NCI-H526 treated with DMSO at 0.1 percent for 48 hours (cell line): ENCODE measurements around the gene MICB.
A peak's percentile ranks its signal among the peaks of the same experiment; 100 is the strongest.
"Not testable (repeated sequence)": the region's sequence is repeated elsewhere in the genome, so short reads cannot be mapped to it uniquely, and the experiment has no call there.

ENCODE experiments used
- DNase-seq: peaks from one replicate; lab custom pipeline; 2025; lab: John Stamatoyannopoulos, UW

The MICB gene

DNA sequence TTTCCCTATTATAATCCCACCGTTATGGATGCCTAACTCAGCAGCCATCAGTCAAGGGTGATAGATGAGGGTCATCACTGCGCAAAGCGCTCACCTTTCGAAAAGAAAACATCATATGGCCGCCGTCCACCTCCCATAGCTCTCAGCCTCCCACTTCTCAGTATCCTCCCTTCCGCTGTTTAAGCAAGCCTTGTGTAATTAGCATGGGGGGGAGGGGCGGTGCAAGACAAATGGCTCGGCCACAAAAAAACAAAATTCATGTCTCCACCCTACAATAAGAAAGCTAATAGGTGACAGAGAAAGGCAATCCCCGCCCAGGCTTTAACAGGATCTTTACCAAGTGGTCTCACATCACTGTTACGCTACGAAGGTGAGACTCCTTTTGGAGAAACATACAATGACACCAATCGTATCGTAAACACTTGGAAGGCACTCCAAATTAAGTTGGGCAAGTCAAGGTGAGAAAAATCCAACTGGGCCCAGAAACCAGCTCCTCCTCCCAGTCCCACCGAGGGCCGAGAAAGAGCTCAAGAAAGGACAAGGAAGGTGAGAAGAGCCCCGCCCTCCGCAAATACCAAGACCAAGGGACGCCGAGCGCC, 43.2 kb downstream of the MICB start:
- no peak for DNase-seq

DNA sequence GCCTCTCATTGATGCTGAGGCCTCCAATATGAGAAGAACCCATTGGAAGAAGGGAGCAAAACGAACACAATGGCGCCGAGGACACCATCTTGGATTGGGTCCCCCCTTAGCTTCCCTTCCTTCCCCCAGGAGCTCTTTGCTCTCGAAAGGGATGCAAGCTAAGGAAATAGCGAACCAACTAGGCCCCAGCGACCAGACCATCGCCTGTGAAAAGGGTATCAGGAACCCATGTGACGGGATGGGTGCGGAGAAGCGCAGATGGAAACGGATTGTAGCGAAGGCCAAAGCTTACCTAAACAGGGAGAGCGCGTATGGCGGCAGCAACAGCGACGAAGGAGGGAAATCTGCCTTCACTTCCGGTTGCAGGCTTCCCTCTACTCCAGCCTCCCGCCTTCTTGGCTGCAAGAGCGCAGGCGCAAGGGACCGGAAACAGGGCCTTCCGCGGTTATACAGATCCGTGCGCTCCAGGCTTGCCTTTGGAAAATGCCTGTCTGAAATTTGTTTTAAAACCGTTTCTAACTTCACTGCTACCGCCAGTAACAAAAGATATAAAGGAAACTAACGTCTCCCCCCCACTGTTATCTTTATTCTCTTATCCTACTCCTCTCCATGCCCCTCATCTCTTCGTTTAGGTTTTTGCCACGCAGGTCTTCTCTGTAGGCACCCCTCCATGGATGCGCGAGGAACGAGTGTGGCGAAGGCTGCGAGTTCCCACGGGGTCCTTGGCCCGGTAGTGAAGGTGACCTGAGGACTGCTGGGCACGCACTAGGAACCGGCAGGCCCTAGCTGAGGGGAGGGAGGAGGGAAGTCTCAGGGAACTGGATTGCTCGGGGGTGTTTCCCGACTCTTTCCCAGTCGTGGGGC, 43.9 kb downstream of the MICB start, which contains the start of gene DDX39B:
Gene DDX39B, minus strand, starts transcription at position 346 of the 864 bp plus-strand sequence. CDS start 1,471 bp downstream, outside the sequence.
- DNase-seq, result peak; percentile 95

DNA sequence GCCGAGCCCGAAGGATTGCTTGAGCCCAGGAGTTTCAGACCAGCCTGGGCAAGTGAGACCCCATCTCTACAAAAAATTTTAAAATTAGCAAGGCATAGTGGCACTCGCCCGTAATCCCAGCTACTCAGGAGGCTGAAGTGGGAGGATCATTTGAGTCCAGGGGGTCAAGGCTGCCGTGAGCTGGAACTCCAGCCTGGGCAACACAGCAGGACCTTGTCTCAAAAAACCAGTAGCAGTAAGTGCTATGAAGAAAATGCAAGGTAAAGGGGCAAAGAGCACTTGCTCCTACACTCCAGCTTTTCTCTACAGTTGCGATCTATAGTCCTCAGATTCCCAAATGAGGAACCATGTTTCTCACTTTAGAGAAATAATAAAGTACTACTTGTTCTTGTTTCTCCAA, 45.7 kb downstream of the MICB start:
- no peak for DNase-seq

DNA sequence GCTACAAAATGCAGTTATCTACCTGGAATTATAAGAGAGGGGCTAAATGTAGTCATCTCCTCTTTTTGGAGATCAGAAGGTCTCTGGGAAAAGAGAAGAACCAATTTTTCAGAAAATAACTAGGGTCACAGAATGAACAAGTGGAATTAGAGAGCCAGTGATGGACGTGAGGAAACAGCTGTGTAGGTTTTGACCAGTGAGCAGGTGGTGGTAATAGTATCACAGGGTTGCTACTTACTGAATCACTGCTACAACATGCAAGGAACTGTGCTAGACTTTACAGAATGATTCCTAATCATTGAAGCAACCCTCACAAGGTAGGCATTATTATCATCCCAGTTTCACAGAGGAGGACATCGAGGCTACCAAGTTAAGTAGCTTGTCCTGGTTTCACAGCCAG, 46.7 kb downstream of the MICB start:
- DNase-seq, result no peak

DNA sequence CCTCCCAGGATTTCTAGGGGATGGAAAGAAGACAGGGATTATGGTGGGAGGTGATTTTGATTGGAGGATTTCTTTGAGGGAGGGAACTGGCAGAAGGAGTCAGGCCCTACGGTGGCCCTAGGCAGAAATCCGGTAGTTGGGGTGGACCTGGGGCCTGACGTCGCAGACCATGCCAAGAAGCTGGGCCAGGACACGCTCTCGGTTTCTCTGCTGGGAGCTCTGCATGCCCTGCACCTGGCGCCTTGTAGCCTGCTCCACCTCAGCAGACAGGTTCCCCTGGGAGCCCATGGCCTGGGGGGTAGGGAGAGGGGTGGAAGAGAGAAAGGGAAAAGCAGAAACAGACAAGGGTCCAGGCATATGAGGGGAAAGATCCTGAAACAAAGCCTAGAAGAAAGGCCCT, 47.3 kb downstream of the MICB start:
- no peak for DNase-seq

DNA sequence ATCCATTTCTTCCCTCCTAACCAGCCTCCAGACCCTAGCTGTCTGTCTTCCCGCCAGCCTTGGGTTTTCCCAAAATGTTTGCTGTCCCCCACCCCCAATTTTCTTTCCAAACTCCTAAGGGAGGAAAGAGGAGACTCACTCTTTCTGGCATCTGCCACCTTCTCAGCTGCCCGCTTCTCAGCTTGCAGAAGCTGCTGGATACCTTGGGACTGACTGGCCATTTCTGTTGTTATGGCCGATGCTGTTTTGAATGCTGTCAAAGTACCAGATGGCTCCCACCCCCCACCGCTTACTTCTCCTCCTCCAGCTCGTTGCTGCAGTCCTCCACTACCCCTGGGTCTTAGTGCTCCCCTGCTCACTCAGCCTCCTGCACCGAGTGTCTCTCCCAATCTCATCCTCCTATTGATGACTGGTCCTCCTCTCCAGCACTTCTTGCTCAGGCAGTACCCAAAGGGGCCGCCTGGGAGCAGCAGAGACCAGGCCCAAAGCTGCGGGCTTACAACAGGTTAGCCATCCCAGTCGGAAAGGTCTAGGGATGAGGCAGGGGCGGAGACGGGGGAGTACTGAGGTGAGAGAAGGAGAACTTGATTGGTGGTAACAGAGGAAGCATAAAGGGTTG, 48.5 kb downstream of the MICB start, which contains the start of gene ATP6V1G2:
Gene ATP6V1G2, minus strand, starts transcription at position 270 of the 619 bp plus-strand sequence. Its CDS starts 49 bp downstream, at position 221.
- DNase-seq, result peak; percentile 95

DNA sequence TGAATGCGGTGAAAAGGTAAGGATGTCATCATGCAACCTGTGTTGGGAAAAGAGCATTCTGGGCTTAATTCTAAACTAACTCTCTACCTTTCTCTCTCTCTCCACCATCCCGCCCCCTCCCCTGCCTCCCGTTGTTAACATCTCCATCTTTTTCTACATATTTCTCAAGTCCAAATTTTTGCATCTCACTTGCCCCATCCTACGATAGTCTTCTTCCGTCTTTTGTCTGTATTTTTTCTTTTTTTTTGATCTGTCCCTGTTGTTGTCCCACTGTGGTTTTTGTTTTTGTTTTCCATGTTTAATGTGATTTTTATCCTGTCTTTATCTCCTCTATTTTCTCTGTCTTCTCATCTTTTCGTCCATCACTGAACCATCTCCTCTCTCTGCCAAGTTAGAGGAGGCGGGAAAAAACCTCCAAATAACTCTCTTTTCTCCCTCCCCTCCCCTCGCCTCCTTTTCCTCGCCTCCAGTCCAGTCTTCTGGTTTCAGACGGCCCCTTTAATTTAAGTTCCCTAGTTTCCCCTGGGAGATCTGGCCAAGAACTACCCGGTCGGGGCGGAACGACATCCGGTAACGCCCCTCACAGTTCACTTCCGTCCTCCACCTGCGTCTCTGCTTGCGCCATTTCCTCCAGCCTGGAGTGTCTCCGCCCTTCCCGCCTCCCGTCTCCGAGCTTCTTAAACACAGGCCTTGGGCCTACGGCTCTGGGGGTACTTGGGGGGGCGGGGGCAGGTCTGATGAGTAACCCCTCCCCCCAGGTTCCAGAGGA, 49.2 kb downstream of the MICB start, which contains the start of gene NFKBIL1:
Gene NFKBIL1, plus strand, starts transcription at position 651 of the 769 bp plus-strand sequence. Its CDS starts 87 bp downstream, at position 738.
- DNase-seq, result peak; percentile 94

DNA sequence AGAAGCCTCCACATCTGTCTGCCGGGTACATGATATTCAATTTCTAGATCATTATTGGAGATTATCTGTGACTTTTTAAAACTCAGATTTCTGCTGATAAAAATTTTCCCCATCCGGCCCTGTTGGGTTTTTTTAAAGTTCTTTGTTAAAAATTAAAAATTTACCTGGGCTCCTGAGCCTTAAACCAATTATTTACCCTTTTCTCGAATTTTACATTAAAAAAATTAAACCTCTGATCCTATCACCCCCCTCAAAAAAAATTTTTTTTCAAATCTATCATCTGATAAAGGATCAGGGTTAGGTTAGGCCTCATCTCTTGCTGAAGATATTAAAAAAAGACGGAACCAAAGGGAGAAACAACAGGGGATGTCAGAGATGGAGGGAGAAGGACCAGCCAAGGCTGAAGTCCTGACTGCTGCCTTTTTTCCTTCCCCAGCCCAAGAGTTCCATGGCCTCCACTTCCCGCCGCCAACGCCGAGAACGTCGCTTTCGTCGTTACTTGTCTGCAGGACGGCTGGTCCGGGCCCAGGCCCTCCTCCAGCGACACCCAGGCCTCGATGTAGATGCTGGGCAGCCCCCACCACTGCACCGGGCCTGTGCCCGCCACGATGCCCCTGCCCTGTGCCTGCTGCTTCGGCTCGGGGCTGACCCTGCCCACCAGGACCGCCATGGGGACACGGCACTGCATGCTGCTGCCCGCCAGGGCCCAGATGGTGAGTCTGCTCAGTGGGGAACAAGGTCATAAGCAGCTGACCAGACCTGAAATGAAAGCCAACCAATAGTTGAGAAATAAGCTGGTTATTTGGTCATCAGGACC, 50.0 kb downstream of the MICB start:
- no peak for DNase-seq

DNA sequence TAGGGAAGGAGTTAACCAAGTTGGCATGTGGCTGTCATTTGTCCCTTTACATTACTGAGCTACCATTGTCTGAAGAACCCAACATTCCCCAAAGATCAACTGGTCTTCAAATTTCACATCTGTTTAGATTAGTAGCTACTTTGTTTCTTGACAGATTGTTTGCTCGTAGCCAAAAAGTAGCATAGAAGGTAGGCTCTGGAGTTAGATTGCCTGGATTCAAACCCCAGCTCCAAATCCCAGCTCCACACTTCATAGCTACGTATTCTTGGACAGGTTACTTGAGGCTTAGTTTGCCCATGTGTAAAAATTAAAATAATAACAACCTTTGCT, 50.6 kb downstream of the MICB start:
- DNase-seq, result no peak

DNA sequence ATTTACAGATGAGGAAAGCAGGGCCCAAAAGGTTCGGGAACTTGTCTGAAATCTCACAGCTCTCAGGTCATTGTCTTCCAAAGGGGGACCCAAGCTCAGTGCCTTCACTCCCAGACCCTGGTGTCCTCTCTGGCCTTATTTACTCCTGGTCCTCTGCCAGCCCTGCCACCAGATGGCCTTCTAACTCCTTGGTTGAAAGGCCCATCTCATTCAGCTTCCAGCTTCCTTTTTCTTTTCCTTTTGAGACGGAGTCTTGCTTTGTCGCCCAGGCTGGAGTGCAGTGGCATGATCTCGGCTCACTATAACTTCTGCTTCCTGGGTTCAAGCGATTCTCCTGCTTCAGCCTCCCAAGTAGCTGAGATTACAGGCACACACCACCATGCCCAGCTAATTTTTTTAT, 53.4 kb downstream of the MICB start:
- DNase-seq, result not testable (repeated sequence)

DNA sequence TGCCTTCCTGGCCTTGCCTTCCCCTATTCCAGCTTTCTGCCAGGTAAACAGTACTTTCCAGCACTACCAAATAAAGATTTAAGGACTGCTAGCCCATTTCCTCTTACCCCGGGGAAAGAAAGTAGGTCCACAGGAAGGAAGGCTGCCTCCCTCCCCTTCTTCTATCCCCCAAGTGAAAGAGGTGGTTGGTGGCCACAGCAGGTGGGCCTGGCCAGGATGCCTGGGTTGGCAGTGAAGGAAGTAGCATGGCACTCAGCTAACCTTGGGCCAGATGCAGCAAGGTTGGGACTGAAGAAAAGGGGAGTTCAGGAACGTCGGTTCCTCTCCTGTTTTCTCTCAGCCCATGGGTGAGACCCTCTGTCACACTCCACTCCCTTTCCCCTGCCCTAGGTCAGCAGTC, 58.4 kb downstream of the MICB start:
- DNase-seq, result no peak

DNA sequence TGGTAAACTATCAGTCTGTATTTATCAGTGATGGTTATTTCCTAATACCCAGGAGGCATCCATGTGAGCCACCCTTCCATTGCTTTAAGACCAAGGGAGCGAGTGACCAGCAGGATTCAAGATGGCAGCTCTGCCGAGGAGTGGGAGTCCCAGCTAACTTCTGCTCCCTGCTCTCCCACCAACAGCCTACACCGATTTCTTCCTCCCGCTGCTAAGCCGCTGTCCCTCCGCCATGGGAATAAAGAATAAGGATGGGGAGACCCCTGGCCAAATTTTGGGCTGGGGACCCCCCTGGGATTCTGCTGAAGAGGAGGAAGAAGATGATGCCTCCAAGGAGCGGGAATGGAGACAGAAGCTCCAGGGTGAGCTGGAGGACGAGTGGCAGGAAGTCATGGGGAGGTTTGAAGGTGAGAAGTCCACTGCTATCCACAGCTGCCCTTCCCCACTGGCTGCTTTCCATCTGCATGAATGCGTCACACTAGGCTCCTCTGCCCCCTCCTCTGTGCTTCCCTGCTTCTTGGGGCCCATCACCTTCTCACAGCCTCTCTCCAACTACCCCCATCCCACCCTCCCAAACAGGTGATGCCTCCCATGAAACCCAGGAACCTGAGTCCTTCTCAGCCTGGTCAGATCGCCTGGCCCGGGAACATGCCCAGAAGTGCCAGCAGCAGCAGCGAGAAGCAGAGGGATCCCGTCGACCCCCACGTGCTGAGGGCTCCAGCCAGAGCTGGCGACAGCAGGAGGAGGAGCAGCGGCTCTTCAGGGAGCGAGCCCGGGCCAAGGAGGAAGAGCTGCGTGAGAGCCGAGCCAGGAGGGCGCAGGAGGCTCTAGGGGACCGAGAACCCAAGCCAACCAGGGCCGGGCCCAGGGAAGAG, 59.7 kb downstream of the MICB start:
- DNase-seq, result no peak

DNA sequence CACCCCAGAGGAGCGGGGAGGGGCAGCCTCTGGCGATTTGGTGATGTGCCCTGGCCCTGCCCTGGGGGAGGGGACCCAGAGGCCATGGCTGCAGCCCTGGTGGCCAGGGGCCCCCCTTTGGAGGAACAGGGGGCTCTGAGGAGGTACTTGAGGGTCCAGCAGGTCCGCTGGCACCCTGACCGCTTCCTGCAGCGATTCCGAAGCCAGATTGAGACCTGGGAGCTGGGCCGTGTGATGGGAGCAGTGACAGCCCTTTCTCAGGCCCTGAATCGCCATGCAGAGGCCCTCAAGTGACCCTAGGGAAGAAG, 60.3 kb downstream of the MICB start:
- DNase-seq, result no peak

DNA sequence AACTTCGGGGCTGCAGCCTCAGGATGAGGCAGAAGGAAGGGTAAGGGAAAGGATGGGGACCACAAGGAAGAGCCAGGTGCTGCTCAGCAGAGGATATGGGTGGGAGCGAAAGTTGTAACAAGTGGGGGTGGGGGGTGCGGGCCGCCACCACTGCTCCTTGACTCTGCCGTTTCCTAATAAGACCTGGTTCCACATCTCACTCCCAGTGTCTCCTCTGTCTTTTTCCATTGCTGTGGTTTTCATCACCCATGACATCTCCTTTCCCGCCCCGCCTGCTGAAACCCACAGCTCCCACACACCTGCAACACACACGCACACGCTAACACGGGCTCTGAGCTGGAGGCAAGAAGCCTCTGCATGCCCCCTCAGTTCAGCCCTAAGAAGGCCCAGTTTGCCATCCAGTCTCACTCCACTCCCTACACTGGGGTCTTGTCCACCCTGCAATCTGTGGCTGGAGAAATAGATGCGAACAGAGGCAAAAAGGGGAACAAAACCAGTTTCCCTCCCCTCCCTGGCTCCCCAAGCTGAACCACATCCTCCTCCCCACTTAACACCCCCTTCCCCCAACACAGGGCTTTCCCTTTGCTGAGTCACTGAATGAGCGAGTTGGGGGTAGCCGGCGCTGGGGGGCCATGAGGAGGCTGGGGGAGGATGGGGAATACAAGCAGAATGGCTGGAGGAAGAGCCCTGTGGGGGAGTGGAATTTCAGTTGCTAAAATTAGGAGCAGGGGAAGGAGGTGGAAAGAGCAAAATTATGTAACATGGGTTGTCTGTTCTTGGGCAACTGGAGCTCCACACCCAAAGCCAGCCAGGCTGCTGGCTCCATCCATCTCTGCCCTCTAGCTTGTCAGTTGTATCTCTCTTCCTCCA, 60.9 kb downstream of the MICB start:
- DNase-seq, result no peak

DNA sequence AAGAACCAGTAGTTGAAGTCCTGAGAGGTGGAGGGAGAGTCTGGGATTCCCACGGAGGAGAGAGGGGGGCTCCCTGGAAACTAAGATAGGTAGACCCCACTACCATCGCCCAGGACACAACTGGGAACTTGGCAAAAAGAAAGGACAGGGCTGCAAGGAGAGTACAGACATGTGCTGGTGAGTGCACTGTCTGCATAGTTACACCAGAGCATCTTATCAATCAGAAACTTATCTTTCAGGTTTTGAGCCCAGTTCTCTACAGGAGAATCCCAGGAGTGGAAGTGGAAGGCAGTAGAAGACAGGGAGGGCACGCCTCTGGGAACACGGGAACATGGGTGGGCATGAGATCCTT, 61.6 kb downstream of the MICB start:
- DNase-seq, result no peak

DNA sequence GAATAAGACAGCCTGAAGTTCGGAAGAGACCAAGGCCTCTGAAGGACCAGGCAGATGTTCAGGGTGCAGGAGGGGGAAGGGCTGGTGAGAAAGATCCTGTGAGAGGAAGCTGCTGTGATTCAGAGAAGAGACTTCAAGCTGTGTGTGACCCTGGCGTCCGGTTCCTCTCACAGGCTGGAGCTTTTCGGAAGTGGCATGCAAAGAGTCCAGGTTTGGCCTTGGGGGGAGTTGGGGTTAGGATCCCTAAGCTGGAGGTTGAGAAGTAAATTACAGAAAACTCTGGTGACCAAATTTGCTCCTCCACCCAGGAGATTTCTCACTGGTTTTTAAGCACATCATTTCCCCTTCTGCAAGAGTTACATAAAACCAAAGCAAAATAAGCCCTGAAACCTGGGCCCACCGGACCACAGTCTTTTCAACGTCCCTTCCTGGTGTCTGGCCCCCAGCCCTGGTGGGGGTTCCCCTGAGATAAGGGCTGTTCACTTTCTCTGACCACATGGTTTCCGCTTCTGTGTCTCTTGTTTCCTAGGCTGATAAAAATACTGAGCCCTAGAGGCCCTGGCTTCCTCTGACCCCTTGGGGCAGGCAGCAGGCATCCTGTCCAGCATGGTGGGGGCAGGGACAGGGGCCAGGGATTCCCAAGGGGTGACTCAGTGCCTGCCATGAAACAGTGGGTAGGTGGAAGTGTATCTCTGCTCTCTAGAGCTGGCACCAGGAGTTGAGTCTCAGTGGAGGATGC, 62.2 kb downstream of the MICB start:
- DNase-seq, result no peak

DNA sequence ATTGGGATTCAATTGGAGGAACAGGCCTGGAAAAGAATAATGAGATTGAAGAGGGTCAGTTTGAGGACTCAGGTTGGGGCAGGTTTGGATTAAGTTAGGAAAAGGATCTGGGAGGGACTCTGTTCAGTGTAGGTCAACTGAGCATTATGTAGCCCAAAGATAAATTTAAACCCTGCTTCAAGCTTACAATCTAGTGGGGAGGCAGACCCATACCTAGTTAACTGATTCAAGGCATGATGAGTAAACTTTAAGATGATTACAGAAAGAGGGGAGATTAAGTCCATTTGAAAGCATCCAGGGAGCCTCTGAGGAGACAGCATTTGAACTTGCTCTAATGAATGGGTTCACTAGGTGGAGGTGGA, 62.7 kb downstream of the MICB start:
- DNase-seq, result no peak
